T1000 (cell line): Measurements from ENCODE around the gene UPF3A.
"Not testable (repeated sequence)": the region's sequence is repeated elsewhere in the genome, so short reads cannot be mapped to it uniquely, and the experiment has no call there.

Experiments used
- DNase-seq: peaks from one replicate; lab custom pipeline; 2025; ENCODE audit warnings: mixed read lengths; lab: John Stamatoyannopoulos, UW

UPF3A gene

DNA sequence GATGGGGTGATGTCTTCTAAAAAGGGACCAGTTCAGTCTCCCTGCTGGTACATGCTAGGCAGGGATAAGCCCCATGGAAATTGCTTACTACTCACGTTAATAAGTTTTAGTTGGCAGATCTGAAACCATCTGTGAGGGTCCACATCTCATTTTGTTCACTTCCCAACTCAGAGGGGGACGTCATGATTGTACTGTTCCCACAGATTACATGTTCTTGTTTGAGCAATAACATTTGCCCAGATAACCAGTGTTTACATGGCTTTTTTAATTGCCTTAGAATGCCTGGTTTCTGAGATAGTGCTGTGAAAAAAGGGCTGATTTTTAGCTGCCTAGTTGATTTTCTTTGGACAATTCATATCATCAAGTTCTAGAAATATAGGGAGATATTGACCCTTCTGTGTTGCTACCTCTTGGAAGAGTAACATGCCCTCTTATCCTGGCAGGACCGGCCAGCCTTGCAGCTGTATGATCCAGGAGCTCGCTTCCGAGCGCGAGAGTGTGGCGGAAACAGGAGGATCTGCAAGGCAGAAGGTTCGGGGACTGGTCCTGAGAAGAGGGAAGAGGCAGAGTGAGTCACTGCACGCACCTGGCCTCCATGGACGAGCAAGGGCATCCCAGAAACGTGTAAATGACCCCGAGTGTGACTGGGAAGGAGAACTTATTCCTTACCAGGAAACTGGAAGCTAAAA lies 23.1 kb downstream of the UPF3A start:
- DNase-seq = no peak

DNA sequence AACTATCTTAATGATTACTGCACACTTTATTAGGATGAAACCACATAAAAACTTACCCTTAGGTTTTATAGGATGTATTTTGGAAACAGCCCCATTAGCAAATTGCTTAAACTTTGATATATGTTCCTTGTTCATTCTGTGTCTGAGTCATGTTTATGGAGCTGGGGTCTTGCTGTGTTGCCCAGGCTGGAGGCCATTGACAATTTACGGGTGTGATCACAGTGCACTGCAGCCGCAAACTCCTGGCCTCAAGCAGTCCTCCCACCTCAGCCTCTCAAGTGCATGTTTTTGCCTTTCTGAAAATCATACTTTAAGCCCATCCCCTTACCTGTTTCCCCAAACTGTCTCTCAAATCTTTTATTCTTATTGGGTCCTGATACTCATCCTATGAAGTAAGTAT lies 27.7 kb downstream of the UPF3A start:
- no peak for DNase-seq

DNA sequence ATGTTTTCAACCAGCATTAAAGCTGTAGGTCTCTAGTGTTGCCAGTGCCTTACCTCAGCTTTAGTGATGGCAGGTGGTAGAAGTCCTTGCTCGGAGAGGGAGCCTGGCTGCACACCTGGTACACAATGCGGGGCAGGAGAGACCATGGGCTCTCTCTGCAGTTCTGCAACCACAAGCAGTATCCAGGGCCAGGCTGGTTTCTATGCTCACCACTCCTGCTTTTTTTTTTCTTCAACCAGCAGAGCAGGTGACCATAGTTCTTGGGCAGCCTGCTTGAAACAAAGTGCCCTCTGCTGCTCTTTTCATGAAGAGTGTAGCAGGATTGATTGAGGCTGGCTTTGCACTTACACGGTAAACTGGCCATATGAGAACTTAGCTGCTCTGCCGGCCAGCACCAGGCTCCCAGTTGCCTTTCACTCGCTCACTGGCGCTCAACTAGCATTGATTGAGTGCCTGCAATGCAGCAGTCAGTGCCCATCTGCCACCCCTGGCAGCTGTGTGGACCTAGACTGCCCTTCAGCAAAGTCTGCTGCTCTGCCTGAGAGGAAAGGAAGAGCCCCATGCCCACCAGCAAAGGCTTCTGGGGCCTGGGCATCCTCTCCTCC lies 28.5 kb downstream of the UPF3A start:
- no peak for DNase-seq

DNA sequence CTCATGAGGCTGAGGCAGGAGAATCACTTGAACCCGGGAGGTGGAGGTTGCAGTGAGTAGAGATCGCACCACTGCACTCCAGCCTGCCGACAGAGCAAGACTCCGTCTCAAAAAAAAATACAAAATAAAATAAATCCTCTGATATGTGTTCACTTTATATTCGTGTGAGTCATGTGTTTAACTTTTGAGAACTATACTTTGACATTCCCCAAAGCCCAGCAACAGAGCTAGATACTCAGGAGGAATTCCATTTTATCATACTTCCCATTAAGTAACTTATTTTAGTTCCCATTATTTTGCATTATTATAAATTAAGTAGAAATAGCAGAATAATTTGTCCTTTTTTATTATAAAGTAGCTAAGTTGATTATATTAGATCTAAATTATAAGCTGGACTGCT lies 29.6 kb downstream of the UPF3A start:
- DNase-seq = no peak

DNA sequence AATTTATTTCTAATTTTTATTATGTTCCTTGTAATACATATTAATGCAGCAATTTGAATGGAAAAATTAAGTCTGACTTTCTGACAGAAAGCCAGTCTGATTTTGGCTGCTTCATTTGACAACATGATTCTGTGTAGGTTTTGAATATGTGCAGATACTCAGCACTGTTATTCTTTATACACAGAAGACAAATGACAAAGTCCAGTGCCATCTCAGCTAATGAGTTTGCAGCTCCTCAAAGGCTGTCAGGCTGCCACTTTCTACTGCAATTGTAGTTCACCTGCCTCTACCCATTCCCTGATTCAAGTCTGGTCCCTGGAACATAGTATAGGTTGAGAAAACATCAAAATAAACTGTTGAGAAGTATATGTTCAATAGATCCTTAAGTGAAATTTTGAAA lies 30.0 kb downstream of the UPF3A start:
- DNase-seq = no peak

DNA sequence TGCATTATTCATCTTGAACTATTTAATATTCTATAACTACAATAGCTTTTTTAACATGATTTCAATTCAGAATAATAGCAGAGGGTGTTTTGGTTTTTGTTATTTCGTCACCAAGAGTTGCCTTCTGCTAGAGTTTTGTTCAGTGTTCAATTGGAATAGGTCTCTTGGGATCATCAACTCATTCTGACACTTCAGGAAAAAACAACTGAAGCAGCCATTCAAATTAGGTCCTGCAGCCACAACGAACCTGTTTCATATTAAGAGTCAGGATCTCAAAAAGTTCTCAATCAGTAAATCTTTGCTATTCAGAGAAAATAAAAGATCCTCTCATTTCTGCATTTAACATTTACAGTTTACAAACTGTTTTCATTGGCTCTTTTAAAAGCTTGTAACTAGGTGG lies 30.5 kb downstream of the UPF3A start:
- no peak for DNase-seq

DNA sequence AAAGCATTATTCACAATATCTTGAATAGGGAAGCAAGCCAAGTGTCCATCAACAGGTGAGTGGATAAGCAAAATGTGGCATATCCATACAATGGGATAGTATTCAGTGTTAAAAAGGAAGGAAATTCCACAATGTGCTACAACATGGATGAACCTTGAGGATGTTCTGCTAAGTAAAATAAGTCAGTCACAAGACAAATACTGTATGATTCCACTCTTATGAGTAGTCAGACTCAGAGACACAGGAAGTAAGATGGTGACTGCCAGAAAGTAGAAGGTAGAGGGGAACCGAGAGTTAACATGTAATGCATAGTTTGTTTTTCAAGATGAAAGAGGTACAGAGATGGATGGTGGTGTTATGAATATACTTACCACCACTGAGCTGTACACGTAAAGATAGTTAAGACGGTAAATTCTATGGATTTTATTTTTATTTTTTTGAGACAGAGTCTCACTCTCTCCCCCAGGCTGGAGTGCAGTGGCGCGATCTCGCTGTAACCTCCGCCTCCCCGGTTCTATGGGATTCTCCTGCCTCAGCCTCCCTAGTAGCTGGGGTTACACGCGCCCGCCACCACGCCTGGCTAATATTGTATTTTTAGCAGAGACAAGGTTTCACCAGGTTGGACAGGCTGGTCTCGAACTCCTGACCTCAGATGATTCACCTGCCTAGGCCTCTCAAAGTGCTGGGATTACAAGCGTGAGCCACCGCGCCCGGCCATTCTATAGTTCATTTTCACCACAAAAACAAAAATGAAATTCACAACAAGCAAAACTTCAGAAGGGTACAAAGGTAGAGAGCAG lies 31.9 kb downstream of the UPF3A start:
- DNase-seq = no peak

DNA sequence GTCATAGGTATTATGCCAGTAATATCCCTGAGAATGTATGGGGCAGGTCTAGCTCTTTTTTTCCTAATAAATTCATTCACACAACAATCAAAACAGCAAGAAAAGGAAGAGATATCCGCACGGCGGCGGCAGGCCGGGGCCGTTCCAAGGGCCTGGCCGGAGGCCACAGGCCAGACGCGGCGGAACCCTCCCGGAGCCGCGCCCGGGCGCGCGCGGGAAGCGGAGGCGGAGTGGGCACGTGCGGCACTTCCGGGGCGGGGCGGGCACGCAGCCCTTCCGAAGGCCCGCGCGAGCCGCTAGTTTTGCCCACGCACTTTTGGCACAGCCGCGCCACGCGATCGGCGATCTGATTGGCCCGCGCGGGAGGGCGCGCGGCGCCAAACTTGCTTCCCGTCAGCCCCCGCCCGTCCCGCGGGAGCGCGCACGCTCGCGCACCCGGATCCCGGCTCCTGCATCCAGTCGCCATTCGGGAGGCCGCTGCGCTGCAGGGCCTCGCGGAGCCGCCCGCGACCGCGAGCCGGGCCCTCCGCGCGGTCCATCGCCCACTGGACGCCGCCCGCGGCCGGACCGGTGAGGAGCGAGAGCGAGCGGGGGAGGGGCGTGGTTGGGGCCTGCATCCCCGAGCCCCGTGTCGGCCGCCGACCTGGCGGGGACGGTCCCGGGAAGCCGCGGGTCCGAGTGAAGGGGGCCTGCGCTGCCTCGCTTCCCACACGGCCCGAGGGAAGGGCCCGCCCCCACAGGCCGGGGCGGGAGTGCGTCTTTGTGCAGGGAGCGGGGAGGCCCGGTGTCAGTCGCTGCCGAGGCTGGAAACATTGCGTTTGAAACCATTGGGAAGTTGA lies 32.9 kb downstream of the UPF3A start, which contains the start of gene CHAMP1:
TSS of gene CHAMP1 (plus strand) at position 430 of the 839 bp plus-strand sequence. CDS start 9,340 bp downstream, outside the sequence.
- peak; percentile 96 for DNase-seq

DNA sequence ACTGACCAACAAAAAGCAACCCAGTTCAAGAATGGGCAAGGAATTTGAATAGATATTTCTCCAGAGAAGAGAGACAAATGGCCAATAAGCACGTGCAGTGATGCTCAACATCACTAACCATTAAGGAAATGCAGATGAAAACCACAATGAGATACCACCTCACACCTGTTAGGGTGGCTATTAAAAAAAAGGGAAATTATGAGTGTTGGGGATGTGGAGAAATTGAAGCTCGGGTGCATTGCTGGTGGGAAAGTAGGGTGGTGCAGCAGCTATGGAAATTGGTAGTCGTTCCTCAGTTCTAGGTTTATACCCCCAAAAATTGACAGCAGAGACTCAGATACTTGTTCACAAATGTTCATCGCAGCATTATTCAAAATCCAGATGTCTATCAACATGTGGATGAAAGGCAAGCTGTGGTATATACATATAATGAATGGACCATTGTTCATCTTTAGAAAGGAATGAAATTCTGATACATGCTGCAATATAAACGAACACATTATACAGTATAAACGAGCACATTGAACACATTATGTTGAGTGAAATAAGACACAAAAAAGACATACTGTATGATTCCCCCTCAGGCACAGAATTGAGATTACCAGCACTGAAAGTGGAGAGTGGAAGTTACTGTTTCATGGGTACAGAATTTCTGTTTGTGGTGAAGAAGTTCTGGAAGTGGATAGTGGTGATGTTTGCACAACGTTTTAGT lies 33.8 kb downstream of the UPF3A start:
- no peak for DNase-seq

DNA sequence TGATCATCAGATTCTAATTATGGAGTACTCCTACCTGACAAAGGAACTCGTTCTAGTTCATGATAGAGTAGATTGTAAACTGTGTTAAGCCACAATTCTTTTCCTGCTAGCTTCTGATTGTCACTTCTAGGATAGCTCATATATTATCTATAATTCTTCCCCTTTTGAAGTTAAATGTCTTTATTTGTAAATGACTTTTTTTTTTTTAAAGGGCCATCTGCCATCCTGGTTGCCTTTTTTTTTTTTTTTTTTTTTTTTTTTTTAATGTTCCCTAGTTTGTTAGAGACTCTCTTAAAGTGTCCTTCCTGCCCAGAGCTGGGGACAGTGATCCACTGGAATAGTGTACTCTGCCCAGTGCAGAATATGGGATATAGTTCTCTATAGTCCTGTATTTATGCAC lies 37.2 kb downstream of the UPF3A start:
- DNase-seq = no peak

DNA sequence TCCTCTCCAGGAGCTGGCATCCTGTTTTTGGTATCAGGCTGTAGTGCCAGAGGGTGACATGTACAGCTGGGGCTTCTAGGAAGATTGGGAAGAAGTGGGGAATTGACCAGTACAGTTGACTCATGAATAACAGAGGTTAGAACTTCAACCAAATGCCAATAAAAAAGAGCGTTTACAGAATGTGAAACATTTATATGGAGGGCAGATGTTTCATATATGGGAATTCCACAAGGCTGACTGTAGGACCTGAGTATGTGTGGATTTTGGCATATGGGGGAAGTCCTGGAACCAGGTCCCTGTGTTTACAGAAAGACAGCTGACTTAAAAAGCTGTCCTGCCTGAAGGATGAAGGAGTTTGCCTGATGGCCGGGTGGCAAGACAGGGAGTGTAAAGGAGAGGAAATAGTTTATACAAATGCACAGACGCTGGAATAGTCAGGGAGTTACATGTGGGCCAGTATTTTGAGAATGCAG lies 38.1 kb downstream of the UPF3A start:
- peak; percentile 28 for DNase-seq

DNA sequence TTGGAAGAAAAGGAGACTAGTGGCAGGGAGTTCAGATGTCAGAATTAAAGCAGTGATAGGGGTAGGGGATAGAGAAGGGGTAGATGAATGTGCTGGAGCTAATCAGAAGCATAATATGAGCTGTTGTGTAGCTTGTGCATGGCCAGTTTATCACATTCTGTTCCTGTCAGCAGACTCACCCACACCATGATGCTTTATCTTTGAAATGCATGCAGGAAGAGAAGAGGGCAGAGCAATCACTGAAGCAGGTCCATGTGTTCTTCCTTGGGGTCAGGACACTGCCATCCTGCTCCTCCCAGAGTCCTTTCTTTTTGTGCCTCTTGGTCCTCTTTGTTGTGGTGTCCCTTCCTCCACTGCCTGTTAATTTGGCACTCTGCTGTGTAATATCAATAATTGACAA lies 38.7 kb downstream of the UPF3A start:
- no peak for DNase-seq

DNA sequence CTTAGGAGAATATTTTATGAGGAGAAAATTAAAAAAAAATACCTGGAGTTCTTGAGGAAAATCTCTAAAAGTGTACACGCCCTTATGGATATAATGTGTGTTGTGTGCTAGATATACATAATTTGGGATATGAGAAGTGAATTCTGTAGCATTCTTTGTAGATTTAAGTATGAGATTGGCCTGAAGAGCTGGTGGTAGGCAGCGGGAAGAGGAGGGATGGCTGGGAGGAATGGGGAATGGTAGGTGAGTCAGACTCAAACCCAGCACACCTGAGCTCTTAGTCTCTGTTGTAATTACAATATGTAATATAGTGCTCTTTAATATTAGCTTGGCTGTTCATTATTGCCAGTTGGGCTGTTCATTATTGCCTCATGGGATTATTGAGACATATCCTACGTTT lies 39.9 kb downstream of the UPF3A start:
- DNase-seq = no peak

DNA sequence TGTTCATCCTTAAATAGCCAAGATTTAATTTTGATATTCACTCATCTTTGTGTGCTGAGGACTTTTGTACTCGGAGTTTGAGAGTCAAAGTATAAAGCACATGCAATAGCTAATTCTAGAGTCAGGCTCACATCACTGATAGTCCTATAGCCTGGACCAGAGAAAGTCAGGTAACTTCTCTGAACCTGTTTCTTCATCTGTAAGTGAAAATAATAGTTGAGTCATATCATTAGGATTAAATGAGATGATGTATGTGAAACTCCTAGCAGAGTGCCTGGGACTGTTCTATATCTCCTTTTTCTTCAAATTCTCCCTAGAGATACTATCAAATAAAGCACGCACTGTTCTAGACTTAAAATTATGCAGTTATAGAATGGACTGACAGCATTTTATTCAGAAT lies 41.9 kb downstream of the UPF3A start:
- no peak for DNase-seq

DNA sequence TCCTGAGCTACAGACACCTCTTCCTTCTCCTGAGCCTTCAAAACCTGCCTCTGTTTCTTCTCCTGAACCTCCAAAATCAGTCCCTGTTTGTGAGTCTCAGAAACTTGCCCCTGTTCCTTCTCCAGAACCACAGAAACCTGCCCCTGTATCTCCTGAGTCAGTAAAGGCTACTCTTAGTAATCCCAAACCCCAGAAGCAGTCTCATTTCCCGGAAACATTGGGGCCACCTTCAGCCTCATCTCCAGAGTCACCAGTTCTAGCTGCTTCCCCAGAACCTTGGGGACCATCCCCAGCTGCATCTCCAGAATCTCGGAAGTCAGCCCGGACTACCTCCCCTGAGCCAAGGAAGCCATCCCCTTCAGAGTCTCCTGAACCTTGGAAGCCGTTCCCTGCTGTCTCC lies 42.9 kb downstream of the UPF3A start:
- DNase-seq = no peak

DNA sequence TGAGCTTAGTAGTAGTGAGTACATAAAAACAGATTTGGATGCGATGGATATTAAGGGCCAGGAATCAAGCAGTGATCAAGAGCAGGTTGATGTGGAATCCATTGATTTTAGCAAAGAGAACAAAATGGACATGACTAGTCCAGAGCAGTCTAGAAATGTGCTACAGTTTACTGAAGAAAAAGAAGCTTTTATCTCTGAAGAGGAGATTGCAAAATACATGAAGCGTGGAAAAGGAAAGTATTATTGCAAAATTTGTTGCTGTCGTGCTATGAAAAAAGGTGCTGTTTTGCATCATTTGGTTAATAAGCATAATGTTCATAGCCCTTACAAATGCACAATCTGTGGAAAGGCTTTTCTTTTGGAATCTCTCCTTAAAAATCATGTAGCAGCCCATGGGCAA lies 44.3 kb downstream of the UPF3A start:
- no peak for DNase-seq

DNA sequence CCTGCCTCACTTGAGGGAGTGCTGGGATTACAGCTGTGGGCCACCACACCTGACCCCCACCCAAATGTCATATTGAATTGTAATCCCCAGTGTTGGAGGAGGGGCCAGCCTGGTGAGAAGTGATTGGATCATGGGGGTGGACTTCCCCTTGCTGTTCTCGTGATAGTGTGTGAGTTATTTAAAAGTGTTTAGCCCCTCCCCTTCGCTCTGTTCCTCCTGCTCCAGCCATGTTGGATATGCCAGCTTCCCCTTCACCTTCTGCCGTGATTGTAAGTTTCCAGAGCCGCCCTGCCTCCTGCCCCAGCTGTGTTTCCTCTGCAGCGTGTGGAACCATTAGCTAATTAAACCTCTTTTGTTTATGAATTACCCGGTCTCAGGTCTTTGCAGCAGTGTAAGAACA lies 46.6 kb downstream of the UPF3A start:
- no peak for DNase-seq

DNA sequence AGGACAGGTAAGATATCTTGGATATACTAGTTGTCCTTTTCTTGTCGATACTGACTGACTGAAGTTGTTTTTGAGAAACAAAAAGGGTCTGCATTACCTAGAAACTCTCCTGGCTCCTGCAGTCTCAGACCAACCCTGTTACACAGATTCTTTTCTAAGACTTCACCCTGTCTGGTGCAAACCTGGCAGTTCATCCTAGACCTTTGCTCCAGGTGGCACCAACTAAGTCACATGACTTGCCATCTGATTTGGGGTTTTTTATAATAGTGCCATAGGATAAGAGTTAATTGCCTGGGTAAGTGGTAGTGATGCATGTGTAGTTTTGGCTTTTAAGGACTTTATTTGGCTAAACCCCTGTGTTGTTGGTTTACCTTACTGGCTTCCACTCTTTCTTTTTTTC lies 47.2 kb downstream of the UPF3A start:
- no peak for DNase-seq

DNA sequence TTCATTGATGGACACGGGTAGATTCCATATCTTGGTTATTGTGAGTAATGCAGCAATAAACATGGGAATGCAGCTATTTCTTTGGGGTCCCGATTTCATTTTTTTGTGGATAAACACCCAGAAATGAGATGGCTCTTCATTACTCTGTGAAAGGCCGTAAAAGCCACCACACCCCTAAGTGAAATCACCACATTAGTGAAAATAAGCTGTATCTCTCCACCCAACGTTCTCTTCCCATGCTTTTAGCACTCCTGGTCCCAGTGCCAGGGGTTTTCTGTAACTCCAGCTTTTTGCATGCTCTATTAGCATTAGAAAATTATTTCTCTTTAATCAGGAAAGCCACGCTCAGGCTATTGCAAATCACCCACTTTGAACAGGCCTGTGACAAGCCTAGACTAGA lies 48.7 kb downstream of the UPF3A start:
- no peak for DNase-seq

DNA sequence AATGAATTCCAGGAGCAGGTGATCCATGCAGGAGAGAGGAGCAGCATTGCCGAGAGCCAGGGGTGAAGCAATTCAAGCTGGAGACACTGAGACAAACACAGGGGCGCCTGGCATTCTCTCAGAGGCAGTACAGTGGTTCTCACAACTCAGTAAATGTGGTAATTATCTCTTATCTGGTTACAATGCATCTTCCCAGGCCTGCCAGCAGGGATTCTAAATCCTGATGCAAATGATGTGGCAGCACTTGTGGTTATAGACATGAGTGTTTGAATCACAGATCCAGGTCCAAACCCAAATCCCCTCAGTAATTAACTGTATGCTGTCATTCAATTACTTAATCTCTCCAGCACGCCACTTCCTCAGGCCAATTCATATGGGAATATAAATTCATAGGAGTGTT lies 52.5 kb downstream of the UPF3A start:
- DNase-seq = not testable (repeated sequence)

DNA sequence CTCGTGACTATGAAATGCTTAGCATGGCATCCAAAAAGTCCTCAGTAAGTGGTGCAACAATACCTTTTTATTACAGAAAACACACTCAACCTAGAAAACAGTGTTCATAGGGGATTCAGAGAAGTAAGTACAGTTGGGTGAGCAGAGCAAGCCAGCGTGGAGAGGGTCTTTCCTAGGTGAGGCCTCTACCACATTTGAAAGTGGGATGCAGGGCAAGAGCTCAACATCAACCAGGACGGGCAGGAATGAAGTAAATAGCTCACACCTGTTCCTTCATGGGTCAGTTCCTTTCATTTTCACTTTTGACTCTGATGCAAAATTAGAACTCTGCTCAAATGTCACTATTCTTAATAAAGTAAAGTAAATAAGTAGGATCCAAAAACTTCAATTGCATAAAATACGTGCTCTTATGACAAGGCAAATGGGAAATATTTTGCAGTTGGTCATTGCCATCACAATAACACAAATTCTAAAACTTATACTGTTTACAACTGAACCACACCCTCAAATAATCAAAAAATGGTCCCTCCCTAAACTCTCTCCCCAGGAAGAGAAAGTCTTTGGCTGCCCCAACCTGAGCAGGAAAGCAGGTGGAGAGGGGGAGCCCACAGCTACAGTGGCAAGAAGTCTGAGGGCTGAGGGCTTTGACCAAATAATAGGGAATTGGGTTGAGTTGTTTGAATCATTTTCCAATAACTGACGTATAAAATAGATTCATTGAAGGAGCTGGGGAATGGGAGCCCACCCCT lies 53.1 kb downstream of the UPF3A start:
- DNase-seq = no peak
